HG02981 (cell line): ENCODE measurements around the gene CRB1.
"Not testable (repeated sequence)": the region's sequence is repeated elsewhere in the genome, so short reads cannot be mapped to it uniquely, and the experiment has no call there.

Experiments used
- ATAC-seq: cut with Tn5 transposase; IDR thresholded peaks from one replicate; pipeline ENCODE4 v1.9.1; 2021; ENCODE audit warnings: mild to moderate bottlenecking, moderate library complexity; ENCODE audit not compliant: unreplicated experiment

CRB1 gene

GRCh38 chr1:197394831-197395608 is 127.0 kb downstream of the CRB1 start:
- no peak for ATAC-seq

- ATAC-seq, result no peak
Measured at GRCh38 chr1:197397895-197398294, 129.8 kb downstream of the CRB1 start.

- peak; percentile 91 for ATAC-seq
Measured at GRCh38 chr1:197399755-197400521, 131.9 kb downstream of the CRB1 start.

- ATAC-seq, result no peak
Measured at GRCh38 chr1:197400522-197400902, 132.5 kb downstream of the CRB1 start.

GRCh38 chr1:197402189-197402588 is 134.1 kb downstream of the CRB1 start:
- ATAC-seq, result no peak

GRCh38 chr1:197404774-197405173 is 136.7 kb downstream of the CRB1 start:
- ATAC-seq, result not testable (repeated sequence)

- not testable (repeated sequence) for ATAC-seq
Measured at GRCh38 chr1:197405614-197406013, 137.6 kb downstream of the CRB1 start.

- ATAC-seq, result no peak
Measured at GRCh38 chr1:197413564-197413963, 145.5 kb downstream of the CRB1 start.

- no peak for ATAC-seq
Measured at GRCh38 chr1:197415221-197415620, 147.2 kb downstream of the CRB1 start.

GRCh38 chr1:197418693-197419092 is 150.6 kb downstream of the CRB1 start:
- no peak for ATAC-seq

- ATAC-seq, result no peak
Measured at GRCh38 chr1:197422993-197423392, 154.9 kb downstream of the CRB1 start.

- no peak for ATAC-seq
Measured at GRCh38 chr1:197424380-197424779, 156.3 kb downstream of the CRB1 start.

- no peak for ATAC-seq
Measured at GRCh38 chr1:197429372-197429771, 161.3 kb downstream of the CRB1 start.

GRCh38 chr1:197435224-197435623 is 167.2 kb downstream of the CRB1 start:
- ATAC-seq, result no peak

- ATAC-seq, result no peak
Measured at GRCh38 chr1:197437601-197438000, 169.5 kb downstream of the CRB1 start.

GRCh38 chr1:197438010-197438790 is 170.1 kb downstream of the CRB1 start:
- ATAC-seq, result no peak

- no peak for ATAC-seq
Measured at GRCh38 chr1:197439708-197440280, 171.7 kb downstream of the CRB1 start.

GRCh38 chr1:197440715-197441114 is 172.7 kb downstream of the CRB1 start:
- no peak for ATAC-seq

- no peak for ATAC-seq
Measured at GRCh38 chr1:197441999-197442414, 174.0 kb downstream of the CRB1 start.

GRCh38 chr1:197444755-197445154 is 176.7 kb downstream of the CRB1 start:
- ATAC-seq, result no peak
